GM10248 (cell line): ENCODE results near the gene ANTXR1.
"Not testable (repeated sequence)": the region's sequence is repeated elsewhere in the genome, so short reads cannot be mapped to it uniquely, and the experiment has no call there.

Source experiments
- CTCF ChIA-PET: fragments of 300-600 bp; sonication (Branson Sonifier 250); formaldehyde crosslinking; extraction: SDS; loops from one replicate; lab custom pipeline; 2021; ENCODE audit warnings: antibody characterized with exemption; lab: Yijun Ruan, JAX
- POLR2A ChIA-PET: fragments of 350-650 bp; sonication (Branson Sonifier 250); formaldehyde crosslinking; extraction: SDS; loops from one replicate; lab custom pipeline; 2020; ENCODE audit warnings: antibody characterized with exemption; lab: Yijun Ruan, JAX
- DNase-seq: peaks from one replicate; pipeline ENCODE4 v3.0.0; 2012; ENCODE audit errors: extremely low spot score
- TF ChIP-seq, protein P1 (sequence below): IDR thresholded peaks from 2 replicates; pipeline ENCODE4 v1.5.1; 2012; ENCODE audit warnings: mild to moderate bottlenecking, low read depth; ENCODE audit errors: extremely low read depth, missing control alignments, control extremely low read depth

ANTXR1 gene

DNA sequence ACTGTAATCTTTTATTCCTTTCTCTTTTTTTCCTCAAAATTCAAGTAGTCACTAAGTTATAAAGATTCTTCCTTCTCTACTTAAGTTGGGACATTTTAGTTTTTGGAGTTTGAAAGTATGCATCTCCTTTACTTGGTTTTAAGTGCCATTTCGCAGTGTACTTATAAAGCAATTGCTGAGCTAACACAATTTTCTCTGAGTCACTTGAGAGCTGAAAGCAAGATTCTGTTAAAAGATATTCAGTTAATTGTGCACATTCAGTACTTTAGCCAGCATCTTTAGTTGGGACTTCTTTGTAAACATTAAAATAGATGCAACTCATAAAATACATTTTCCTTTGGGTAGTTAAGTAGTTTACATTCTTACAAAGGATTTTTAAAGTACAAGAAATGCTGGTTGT is 238.0 kb downstream of the ANTXR1 start:
- POLR2A ChIA-PET = no interaction called here
- TF ChIP-seq, protein P1, sequence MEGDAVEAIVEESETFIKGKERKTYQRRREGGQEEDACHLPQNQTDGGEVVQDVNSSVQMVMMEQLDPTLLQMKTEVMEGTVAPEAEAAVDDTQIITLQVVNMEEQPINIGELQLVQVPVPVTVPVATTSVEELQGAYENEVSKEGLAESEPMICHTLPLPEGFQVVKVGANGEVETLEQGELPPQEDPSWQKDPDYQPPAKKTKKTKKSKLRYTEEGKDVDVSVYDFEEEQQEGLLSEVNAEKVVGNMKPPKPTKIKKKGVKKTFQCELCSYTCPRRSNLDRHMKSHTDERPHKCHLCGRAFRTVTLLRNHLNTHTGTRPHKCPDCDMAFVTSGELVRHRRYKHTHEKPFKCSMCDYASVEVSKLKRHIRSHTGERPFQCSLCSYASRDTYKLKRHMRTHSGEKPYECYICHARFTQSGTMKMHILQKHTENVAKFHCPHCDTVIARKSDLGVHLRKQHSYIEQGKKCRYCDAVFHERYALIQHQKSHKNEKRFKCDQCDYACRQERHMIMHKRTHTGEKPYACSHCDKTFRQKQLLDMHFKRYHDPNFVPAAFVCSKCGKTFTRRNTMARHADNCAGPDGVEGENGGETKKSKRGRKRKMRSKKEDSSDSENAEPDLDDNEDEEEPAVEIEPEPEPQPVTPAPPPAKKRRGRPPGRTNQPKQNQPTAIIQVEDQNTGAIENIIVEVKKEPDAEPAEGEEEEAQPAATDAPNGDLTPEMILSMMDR = no peak
- DNase-seq = no peak
- CTCF ChIA-PET = no interaction called here

DNA sequence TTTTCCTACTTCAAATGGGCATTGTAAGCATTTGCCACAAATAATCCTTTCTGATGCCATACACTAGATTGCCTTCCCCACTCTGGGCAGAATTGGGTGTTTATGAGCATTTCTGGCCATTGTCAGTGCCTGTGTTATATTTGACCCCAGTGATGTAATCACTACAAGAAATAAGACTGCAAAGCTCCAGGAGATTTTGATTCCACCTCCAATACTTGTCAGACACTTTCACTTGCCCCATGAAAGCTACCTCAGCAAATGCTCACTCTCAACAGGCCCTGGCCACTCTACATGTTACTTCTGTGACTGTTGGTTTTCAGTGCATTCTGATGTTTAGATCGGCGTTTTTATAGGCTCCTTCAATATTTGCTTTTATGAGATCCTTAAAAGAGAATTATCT is 239.0 kb downstream of the ANTXR1 start:
- ChIA-PET CTCF (no interaction called here), POLR2A (no interaction called here)
- no peak for DNase-seq

DNA sequence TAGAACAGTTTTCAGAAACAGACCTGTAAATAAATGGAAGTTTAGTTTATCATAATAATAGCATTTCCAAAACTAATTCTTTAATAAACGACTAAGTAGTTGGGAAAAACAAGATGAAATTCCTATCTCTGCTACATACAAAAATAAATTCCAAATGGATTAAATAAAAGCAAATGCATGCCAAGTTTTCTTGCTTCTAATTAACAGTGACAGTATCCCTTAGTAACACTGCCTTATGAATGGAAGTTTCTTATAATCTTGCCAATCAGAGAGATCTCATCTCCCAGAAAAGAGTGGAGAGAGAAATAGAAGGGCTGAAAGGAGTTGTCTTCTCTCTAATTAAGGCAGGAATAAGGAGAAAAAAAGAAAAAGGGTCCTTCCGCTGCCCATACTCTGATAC is 240.1 kb downstream of the ANTXR1 start:
- ChIA-PET CTCF (no interaction called here), POLR2A (no interaction called here)
- DNase-seq = no peak
- TF ChIP-seq, protein P1 = no peak

More for the DNA sequence above, 239.0 kb downstream of the ANTXR1 start:
- TF ChIP-seq, protein P1 = no peak

DNA sequence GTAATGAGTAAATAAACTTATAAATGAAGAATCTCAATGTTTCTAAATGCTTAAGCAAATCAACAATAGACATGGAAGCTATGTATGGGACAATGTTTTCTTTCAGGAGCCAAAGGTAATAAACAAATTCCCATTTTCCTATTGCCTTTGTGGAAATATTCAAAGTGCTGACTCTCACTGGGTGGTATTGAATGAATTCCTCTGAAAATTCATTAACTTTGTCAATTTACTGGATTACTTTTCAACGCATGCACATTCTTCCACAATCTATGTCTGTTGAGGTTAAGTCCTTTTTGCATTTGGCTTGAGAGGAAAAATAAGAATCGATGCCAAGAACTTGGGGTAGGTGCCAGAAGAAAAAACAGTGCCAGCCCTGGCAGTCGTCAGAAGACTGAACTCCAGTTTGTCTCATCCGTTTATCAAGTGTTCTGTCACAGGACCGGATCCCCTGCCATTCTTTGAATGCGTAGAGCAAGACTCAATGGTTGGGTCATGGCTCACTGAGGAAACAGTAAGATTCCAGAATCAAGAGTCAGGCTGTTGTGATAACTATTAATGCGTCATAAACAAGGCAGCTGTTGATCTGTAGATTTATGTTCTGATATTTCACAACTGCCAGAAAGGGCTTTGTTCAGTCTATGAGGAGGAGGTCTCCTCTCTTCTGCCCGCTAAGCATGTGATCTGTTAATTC is 240.8 kb downstream of the ANTXR1 start:
- POLR2A ChIA-PET = no interaction called here
- no peak for DNase-seq

DNA sequence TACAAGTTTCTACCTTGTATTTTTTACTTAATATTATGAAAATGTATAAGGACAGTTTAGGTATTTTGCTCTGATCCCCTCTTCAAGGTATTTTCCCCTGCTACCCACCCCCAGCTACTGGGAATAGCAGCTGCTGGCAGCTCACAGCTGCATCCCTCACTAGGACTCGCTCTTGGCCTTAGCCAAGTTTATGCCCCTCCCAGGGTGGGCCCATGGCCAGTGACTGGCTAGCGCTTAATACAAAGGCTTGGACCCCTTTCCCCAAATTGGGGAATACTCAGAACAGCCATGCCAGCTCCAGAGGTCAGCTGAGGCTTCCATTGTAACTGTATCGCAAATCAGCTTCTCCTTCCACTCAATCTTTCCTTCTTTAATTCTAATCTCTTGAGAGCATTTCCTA is 242.8 kb downstream of the ANTXR1 start:
- ChIA-PET CTCF (interaction anchor here (1.2 kb wide), 1 partner anchor 48 kb away, joined by 3 read pairs; no protein-coding TSS in a partner anchor), POLR2A (no interaction called here)
- DNase-seq = no peak
- TF ChIP-seq, protein P1 = no peak

More for the DNA sequence above, 240.8 kb downstream of the ANTXR1 start:
- CTCF ChIA-PET = no interaction called here
- TF ChIP-seq, protein P1 = no peak

DNA sequence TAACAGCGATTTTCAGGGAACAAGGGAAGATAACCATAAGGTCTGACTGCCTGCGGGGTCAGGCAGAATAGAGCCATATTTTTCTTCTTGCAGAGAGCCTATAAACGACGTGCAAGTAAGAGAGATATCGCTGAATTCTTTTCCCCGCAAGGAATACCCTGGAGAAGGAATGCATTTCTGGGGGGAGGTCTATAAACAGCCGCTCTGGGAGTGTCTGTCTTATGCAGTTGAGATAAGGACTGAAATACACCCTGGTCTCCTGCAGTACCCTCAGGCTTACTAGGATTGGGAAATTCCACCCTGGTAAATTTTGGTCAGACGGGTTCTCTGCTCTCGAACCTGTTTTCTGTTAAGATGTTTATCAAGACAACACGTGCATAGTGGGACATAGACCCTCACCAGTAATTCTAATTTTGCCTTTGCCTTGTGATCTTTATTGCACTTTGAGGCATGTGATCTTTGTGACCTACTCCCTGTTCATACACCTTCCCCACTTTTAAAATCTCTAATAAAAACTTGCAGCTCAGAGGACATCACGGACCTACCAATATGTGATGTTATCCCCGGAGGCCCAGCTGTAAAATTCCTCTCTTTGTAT is 247.1 kb downstream of the ANTXR1 start:
- DNase-seq, POLR2A ChIA-PET: not testable (repeated sequence)
- CTCF ChIA-PET = interaction anchor here (0.9 kb wide), 1 partner anchor 15 kb away, joined by 5 read pairs; no protein-coding TSS in a partner anchor

DNA sequence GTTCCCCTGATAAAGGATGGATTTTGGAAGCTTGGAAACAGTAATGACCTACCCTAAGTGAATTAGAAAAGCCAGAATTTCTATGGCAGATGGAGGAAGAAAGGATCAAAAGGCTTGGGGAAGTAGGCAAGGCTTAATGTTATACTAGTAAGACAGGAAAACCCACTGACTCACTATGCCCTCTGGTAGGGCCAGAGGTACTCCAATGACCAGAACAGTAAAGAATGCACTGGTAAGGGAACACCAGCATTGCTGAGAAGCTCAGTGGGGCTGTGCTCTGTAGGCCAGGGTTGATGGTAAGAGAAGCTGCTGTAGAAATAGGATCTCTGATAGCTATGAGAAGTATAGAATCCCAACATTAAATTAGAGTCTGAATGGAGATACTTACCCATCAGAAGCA is 247.7 kb downstream of the ANTXR1 start:
- ChIA-PET CTCF (interaction anchor here (0.9 kb wide), 1 partner anchor 14 kb away, joined by 5 read pairs; no protein-coding TSS in a partner anchor), POLR2A (no interaction called here)
- no peak for DNase-seq
- TF ChIP-seq, protein P1 = no peak
